ENCODE data around the gene KCNS3. TPM values are rescaled to one million over a fixed set of nuclear protein-coding genes. Genes with fewer than 3 reads are reported as not detected.
"Not testable (repeated sequence)": the region's sequence is repeated elsewhere in the genome, so short reads cannot be mapped to it uniquely, and the experiment has no call there.

The KCNS3 gene
- total RNA-seq, 1 donor from 2014 or later = 20.3 TPM

GRCh38 chr2:17943444-17943843, 65.0 kb downstream of the KCNS3 start:
- DNase-seq (ENCODE audit: low spot score) = no peak

GRCh38 chr2:17947113-17947512, 68.6 kb downstream of the KCNS3 start:
- no peak for DNase-seq (ENCODE audit: low spot score)

- no peak for DNase-seq (ENCODE audit: low spot score)
Measured at GRCh38 chr2:17950006-17950405, 71.5 kb downstream of the KCNS3 start.

GRCh38 chr2:17951563-17951962, 73.1 kb downstream of the KCNS3 start:
- no peak for DNase-seq (ENCODE audit: low spot score)

- DNase-seq (ENCODE audit: low spot score) = no peak
Measured at GRCh38 chr2:17958466-17959092, 80.1 kb downstream of the KCNS3 start.

GRCh38 chr2:17959356-17959755, 80.9 kb downstream of the KCNS3 start:
- DNase-seq (ENCODE audit: low spot score) = no peak

- DNase-seq (ENCODE audit: low spot score) = no peak
Measured at GRCh38 chr2:17959833-17960232, 81.4 kb downstream of the KCNS3 start.

- DNase-seq (ENCODE audit: low spot score) = no peak
Measured at GRCh38 chr2:17960925-17961324, 82.5 kb downstream of the KCNS3 start.

- no peak for DNase-seq (ENCODE audit: low spot score)
Measured at GRCh38 chr2:17961789-17962188, 83.3 kb downstream of the KCNS3 start.

GRCh38 chr2:17962876-17963275, 84.4 kb downstream of the KCNS3 start:
- no peak for DNase-seq (ENCODE audit: low spot score)

- not testable (repeated sequence) for DNase-seq (ENCODE audit: low spot score)
Measured at GRCh38 chr2:17963571-17963970, 85.1 kb downstream of the KCNS3 start.

- DNase-seq (ENCODE audit: low spot score) = no peak
Measured at GRCh38 chr2:17965196-17965595, 86.7 kb downstream of the KCNS3 start.

GRCh38 chr2:17966798-17967197, 88.3 kb downstream of the KCNS3 start:
- no peak for DNase-seq (ENCODE audit: low spot score)

GRCh38 chr2:17969661-17970060, 91.2 kb downstream of the KCNS3 start:
- DNase-seq (ENCODE audit: low spot score) = no peak

GRCh38 chr2:17971531-17972125, 93.2 kb downstream of the KCNS3 start:
- DNase-seq (ENCODE audit: low spot score) = no peak

GRCh38 chr2:17972991-17973390, 94.5 kb downstream of the KCNS3 start:
- DNase-seq (ENCODE audit: low spot score) = no peak

- no peak for DNase-seq (ENCODE audit: low spot score)
Measured at GRCh38 chr2:17975401-17975800, 96.9 kb downstream of the KCNS3 start.

GRCh38 chr2:17976871-17977746, 98.6 kb downstream of the KCNS3 start:
- DNase-seq (ENCODE audit: low spot score) = no peak

- DNase-seq (ENCODE audit: low spot score) = no peak
Measured at GRCh38 chr2:17979707-17980106, 101.2 kb downstream of the KCNS3 start.

- DNase-seq (ENCODE audit: low spot score) = no peak
Measured at GRCh38 chr2:17981936-17982335, 103.5 kb downstream of the KCNS3 start.
